Measurements from ENCODE around the gene S1PR2.
"Not testable (repeated sequence)": the region's sequence is repeated elsewhere in the genome, so short reads cannot be mapped to it uniquely, and the experiment has no call there.

GRCh38 chr19:10200101-10200500, 31.0 kb downstream of the S1PR2 start:
- TF ChIP-seq CTCF, POLR2AphosphoS5 (IDR thresholded peaks at IDR 0.05): not testable (repeated sequence)
